Osteocyte (in vitro differentiated cells): ENCODE results near the gene ACAP1. TPM values are rescaled to one million over a fixed set of nuclear protein-coding genes. Genes with fewer than 3 reads are reported as not detected.

ENCODE experiments used
- DNase-seq: peaks from one replicate; pipeline ENCODE4 v3.0.0; 2021; ENCODE audit warnings: mixed read lengths; ENCODE audit not compliant: unreplicated experiment; ENCODE audit errors: extremely low spot score
- H3K27ac Mint-ChIP-seq: one replicate; pipeline ENCODE4 v1.8.0; 2021; ENCODE audit warnings: mild to moderate bottlenecking, mixed read lengths; ENCODE audit not compliant: unreplicated experiment
- H3K27me3 Mint-ChIP-seq: one replicate; pipeline ENCODE4 v1.8.0; 2021; ENCODE audit warnings: mixed read lengths; ENCODE audit not compliant: unreplicated experiment
- H3K36me3 Mint-ChIP-seq: one replicate; pipeline ENCODE4 v1.8.0; 2021; ENCODE audit warnings: mixed read lengths; ENCODE audit not compliant: unreplicated experiment
- H3K4me1 Mint-ChIP-seq: one replicate; pipeline ENCODE4 v1.8.0; 2021; ENCODE audit warnings: mixed read lengths; ENCODE audit not compliant: unreplicated experiment
- H3K4me3 Mint-ChIP-seq: one replicate; pipeline ENCODE4 v1.8.0; 2021; ENCODE audit warnings: mild to moderate bottlenecking, moderate library complexity, mixed read lengths; ENCODE audit not compliant: unreplicated experiment
- H3K9me3 Mint-ChIP-seq: one replicate; pipeline ENCODE4 v1.8.0; 2021; ENCODE audit warnings: mixed read lengths; ENCODE audit not compliant: unreplicated experiment
- CTCF ChIP-seq: fragments of 200-600 bp; sonication (generic); IDR thresholded peaks from 2 replicates; pipeline ENCODE4 v1.5.0; 2021; ENCODE audit warnings: antibody characterized with exemption, mild to moderate bottlenecking, moderate library complexity
- total RNA-seq: library from RNA; stranded (reverse); gene quantifications from 2 replicates; pipeline ENCODE4 v1.2.1, GENCODE V29; 2021

Gene ACAP1
- total RNA-seq, 1 donor from 2014 or later, result 4.2 TPM

- Mint-ChIP-seq H3K4me3 (no peak overlapping the region), H3K27me3 (no peaks in the 10 kb centered on the region), H3K27ac (no peak overlapping the region), H3K36me3 (peaks cover 4% of the 10 kb centered on the region), H3K9me3 (no peaks in the 10 kb centered on the region), H3K4me1 (peaks cover 15% of the 10 kb centered on the region)
- no peak for TF ChIP-seq CTCF
- DNase-seq, result no peak
These were observed 9.3 kb upstream of the ACAP1 start for GRCh38 chr17:7327056-7327455.

DNA sequence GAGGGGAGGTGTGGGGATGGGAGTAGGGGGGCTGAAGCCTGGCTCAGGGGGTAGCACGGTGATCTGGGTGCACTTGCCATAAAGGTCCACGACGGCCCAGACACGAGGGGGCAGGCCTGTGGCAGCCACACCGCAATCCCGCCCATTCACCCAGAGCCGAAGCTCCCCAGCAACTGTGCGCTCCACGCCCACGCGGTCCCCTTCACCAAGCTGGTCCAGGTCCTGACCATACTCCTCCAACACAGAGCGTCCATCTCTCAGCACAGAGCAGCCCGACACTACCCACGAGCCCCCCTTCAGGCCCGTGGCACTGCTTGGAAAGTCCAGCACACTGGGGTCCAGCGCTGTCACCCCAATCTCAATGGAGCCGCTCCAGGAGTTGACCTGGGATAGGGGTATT lies 8.8 kb upstream of the ACAP1 start:
- TF ChIP-seq CTCF, result no peak
- no peaks in the 10 kb centered on the region for H3K9me3 Mint-ChIP-seq
- no peak overlapping the region for H3K27ac Mint-ChIP-seq
- DNase-seq, result no peak
- no peaks in the 10 kb centered on the region for H3K27me3 Mint-ChIP-seq
- peaks cover 4% of the 10 kb centered on the region for H3K36me3 Mint-ChIP-seq
- H3K4me3 Mint-ChIP-seq, result peak overlapping the region; percentile 92
- peaks cover 15% of the 10 kb centered on the region for H3K4me1 Mint-ChIP-seq

GRCh38 chr17:7328009-7328408 lies 8.3 kb upstream of the ACAP1 start:
- H3K4me1 Mint-ChIP-seq, result peaks cover 15% of the 10 kb centered on the region
- H3K4me3 Mint-ChIP-seq, result peak overlapping the region; percentile 92
- no peaks in the 10 kb centered on the region for H3K9me3 Mint-ChIP-seq
- H3K27me3 Mint-ChIP-seq, result no peaks in the 10 kb centered on the region
- peaks cover 4% of the 10 kb centered on the region for H3K36me3 Mint-ChIP-seq
- no peak for DNase-seq
- no peak for TF ChIP-seq CTCF
- peak overlapping the region; percentile 91 for H3K27ac Mint-ChIP-seq

- peaks cover 15% of the 10 kb centered on the region for H3K4me1 Mint-ChIP-seq
- peak within 1 kb of the TSS; percentile 92 for H3K4me3 Mint-ChIP-seq
- no peaks in the 10 kb centered on the region for H3K9me3 Mint-ChIP-seq
- no peak for DNase-seq
- peaks cover 1% of the 10 kb centered on the region for H3K36me3 Mint-ChIP-seq
- peak within 1 kb of the TSS; percentile 91 for H3K27ac Mint-ChIP-seq
- no peaks in the 10 kb centered on the region for H3K27me3 Mint-ChIP-seq
- no peak for TF ChIP-seq CTCF
These were observed 7.4 kb upstream of the ACAP1 start, which contains the start of gene NEURL4 for GRCh38 chr17:7328840-7329373. TSS of gene NEURL4 (minus strand) at chr17:7329335. CDS start at chr17:7329312, 23 bp downstream.

DNA sequence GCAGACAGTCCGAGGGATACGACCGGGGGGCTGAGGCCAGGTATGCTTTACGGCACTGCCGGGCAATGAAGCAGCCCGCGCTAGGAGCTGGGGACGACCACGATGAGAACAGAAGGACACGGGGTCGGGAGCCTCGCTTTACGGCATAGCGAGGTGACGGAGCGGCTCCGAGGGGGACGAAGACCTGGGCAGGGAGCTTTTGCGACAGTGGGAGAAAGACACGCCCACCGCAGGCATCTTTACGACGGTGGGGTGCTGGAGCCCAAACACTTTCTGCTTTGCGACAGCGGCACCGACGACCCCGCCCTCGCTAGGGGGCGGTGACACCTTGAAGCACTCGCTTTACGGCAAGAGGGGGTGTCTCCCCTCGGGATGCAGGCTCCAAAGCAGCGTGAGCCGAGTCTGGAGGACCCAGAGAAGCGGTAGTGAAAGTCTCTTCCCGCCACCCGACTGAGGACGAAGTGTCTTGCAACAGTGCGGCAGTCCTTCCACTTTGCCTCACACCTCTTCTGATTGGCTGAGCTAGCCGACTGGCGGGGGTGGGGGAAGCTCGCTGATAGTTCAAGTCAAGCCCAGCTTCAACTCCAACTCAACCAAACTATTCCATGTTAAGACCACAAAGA lies 6.8 kb upstream of the ACAP1 start:
- peak; percentile 99 for DNase-seq

More for the DNA sequence above, 6.8 kb upstream of the ACAP1 start:
- peak overlapping the region; percentile 91 for H3K27ac Mint-ChIP-seq
- peak; percentile 31 for TF ChIP-seq CTCF
- H3K27me3 Mint-ChIP-seq, result no peaks in the 10 kb centered on the region
- peak overlapping the region; percentile 86 for H3K4me3 Mint-ChIP-seq
- H3K9me3 Mint-ChIP-seq, result no peaks in the 10 kb centered on the region
- peaks cover 15% of the 10 kb centered on the region for H3K4me1 Mint-ChIP-seq
- H3K36me3 Mint-ChIP-seq, result peaks cover 1% of the 10 kb centered on the region
